Suprapubic skin (tissue), 3 donors: ENCODE results near the gene HRH2.

Source experiments
- EP300 ChIP-seq: sonication (generic); formaldehyde crosslinking; IDR thresholded peaks from one replicate; pipeline ENCODE4 v1.6.1; 2017; ENCODE audit warnings: antibody characterized with exemption
- POLR2A ChIP-seq, 2 donors: fragments of 450-650 bp; IDR thresholded peaks; one replicate each; pipeline ENCODE4 v1.6.1; 2017; ENCODE audit warnings: antibody characterized with exemption in 2 of 2, mild to moderate bottlenecking in 2 of 2, moderate library complexity in 2 of 2
- TF ChIP-seq, protein P1 (sequence below), 2 donors: fragments of 200-600 bp in 1 of 2; fragments of 450-650 bp in 1 of 2; sonication (generic) in 1 of 2; IDR thresholded peaks; one replicate each; pipeline ENCODE4 v1.5.1; 2016 to 2019; ENCODE audit warnings: antibody characterized with exemption in 2 of 2, mild to moderate bottlenecking in 1 of 2, moderate library complexity in 1 of 2

DNA sequence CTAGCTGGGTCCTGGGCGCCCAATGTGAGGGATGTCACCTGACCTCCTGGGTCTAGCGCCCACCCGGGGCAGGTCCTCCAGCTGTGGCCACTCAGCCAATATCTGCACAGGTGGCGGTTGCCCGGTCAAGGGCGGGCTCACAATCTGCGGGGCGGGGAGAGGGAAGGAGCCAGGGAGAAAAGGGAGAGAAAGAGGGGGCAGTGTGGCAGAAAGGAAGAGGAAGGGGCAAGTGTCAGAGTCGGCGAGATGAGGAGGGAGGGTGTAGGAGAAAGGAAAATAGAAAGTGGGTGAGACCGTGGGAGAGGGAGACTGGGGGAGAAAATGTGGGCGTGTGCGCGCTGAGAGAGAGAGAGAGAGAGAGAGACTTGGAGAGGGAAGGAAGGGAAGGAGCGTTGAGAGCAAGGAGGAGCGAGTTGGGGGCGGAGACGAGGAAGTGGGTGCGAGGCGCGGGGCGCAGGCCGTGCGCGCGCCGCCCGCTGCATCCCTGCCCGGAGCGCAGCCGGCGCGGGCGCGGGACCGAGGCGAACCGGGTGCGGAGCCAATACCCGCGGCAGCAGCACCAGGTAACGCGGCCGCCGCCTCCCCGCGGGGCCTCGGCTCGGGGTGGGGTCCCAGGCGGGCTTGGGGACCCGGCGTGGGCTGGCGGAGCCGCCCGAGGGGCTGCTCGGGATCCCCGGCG is at the start of gene HRH2:
- TF ChIP-seq EP300: no peak
- TF ChIP-seq, protein P1, sequence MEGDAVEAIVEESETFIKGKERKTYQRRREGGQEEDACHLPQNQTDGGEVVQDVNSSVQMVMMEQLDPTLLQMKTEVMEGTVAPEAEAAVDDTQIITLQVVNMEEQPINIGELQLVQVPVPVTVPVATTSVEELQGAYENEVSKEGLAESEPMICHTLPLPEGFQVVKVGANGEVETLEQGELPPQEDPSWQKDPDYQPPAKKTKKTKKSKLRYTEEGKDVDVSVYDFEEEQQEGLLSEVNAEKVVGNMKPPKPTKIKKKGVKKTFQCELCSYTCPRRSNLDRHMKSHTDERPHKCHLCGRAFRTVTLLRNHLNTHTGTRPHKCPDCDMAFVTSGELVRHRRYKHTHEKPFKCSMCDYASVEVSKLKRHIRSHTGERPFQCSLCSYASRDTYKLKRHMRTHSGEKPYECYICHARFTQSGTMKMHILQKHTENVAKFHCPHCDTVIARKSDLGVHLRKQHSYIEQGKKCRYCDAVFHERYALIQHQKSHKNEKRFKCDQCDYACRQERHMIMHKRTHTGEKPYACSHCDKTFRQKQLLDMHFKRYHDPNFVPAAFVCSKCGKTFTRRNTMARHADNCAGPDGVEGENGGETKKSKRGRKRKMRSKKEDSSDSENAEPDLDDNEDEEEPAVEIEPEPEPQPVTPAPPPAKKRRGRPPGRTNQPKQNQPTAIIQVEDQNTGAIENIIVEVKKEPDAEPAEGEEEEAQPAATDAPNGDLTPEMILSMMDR (IDR thresholded peaks at IDR 0.05): no peak
- TF ChIP-seq POLR2A (IDR thresholded peaks at IDR 0.05): no peak
